IMR-90 (cell line): Measurements from ENCODE around the gene CARD10. TPM values are rescaled to one million over a fixed set of nuclear protein-coding genes. Genes with fewer than 3 reads are reported as not detected.
A peak's percentile ranks its signal among the peaks of the same experiment; 100 is the strongest.

ENCODE experiments used
- ATAC-seq: fragments of 200-7000 bp; cut with Tn5 transposase; 2 replicates; pipeline ENCODE4 v1.9.1; 2020; ENCODE audit warnings: low read depth, mild to moderate bottlenecking, moderate library complexity
- BruUV-seq: library from RNA; stranded (reverse); fragments of 400-500 nt; replicated peaks from 2 replicates; lab custom pipeline; 2021; lab: Mats Ljungman, UMichigan
- CTCF ChIA-PET: fragments of 300-600 bp; formaldehyde crosslinking; extraction: SDS; loops from one replicate; lab custom pipeline; 2021; ENCODE audit warnings: antibody characterized with exemption; lab: Yijun Ruan, JAX
- POLR2A ChIA-PET: fragments of 300-600 bp; sonication (Branson Sonifier 250); formaldehyde crosslinking; loops from one replicate; lab custom pipeline; 2022; ENCODE audit warnings: antibody characterized with exemption; ENCODE audit not compliant: unreplicated experiment; lab: Charles Lee
- DNase-seq: peaks from one replicate; pipeline ENCODE4 v3.0.0; 2013
- H2AFZ ChIP-seq: replicated peaks from 2 replicates; pipeline ENCODE3; 2013; ENCODE audit warnings: low read length, mild to moderate bottlenecking; ENCODE audit not compliant: poor library complexity
- H2AK5ac ChIP-seq: 2 replicates; pipeline ENCODE4 v1.6.1; 2013; ENCODE audit warnings: low read depth, low read length, inconsistent platforms
- H2AK9ac ChIP-seq: replicated peaks from 2 replicates; pipeline ENCODE3; 2013; ENCODE audit warnings: mild to moderate bottlenecking, low read depth, low read length, moderate library complexity; ENCODE audit not compliant: poor library complexity
- H2BK120ac ChIP-seq: 2 replicates; pipeline ENCODE4 v1.6.1; 2013; ENCODE audit warnings: low read depth, low read length, inconsistent platforms
- H2BK15ac ChIP-seq: 3 replicates; pipeline ENCODE4 v1.6.1; 2013; ENCODE audit warnings: low read depth, low read length, inconsistent platforms
- H2BK20ac ChIP-seq: 2 replicates; pipeline ENCODE4 v1.6.1; 2013; ENCODE audit warnings: low read depth, mild to moderate bottlenecking, inconsistent platforms, low read length, moderate library complexity
- H2BK5ac ChIP-seq: 2 replicates; pipeline ENCODE4 v1.6.1; 2013; ENCODE audit warnings: mild to moderate bottlenecking, low read depth, low read length, inconsistent platforms; ENCODE audit not compliant: poor library complexity, severe bottlenecking
- H3K14ac ChIP-seq: replicated peaks from 2 replicates; pipeline ENCODE4 v1.6.1; 2013; ENCODE audit warnings: low read depth, low read length, inconsistent platforms
- H3K18ac ChIP-seq: 2 replicates; pipeline ENCODE4 v1.6.1; 2013; ENCODE audit warnings: low read depth, low read length, control low read depth
- H3K23ac ChIP-seq: 2 replicates; pipeline ENCODE4 v1.6.1; 2013; ENCODE audit warnings: low read depth, low read length, inconsistent platforms
- H3K27ac ChIP-seq: 2 replicates; pipeline ENCODE4 v1.5.1; 2013; ENCODE audit warnings: mild to moderate bottlenecking, control low read depth, low read length; ENCODE audit not compliant: insufficient read depth
- H3K27me3 ChIP-seq: 2 replicates; pipeline ENCODE4 v1.6.1; 2013; ENCODE audit warnings: low read length; ENCODE audit not compliant: control insufficient read depth, insufficient read depth
- H3K36me3 ChIP-seq: 2 replicates; pipeline ENCODE4 v1.6.1; 2013; ENCODE audit warnings: low read length, mixed read lengths; ENCODE audit not compliant: control insufficient read depth, insufficient read depth
- H3K4ac ChIP-seq: 2 replicates; pipeline ENCODE4 v1.6.1; 2013; ENCODE audit warnings: low read depth, low read length, inconsistent platforms
- H3K4me1 ChIP-seq: 2 replicates; pipeline ENCODE4 v1.6.1; 2013; ENCODE audit warnings: low read length, mixed read lengths; ENCODE audit not compliant: control insufficient read depth, insufficient read depth
- H3K4me2 ChIP-seq: 2 replicates; pipeline ENCODE4 v1.6.1; 2013; ENCODE audit warnings: low read depth, mild to moderate bottlenecking, control low read depth, low read length, moderate library complexity
- H3K4me3 ChIP-seq: 2 replicates; pipeline ENCODE4 v1.5.1; 2013; ENCODE audit warnings: low read depth, mild to moderate bottlenecking, control low read depth, low read length, moderate library complexity; ENCODE audit not compliant: insufficient read depth
- H3K56ac ChIP-seq: 2 replicates; pipeline ENCODE4 v1.6.1; 2013; ENCODE audit warnings: low read length, inconsistent platforms; ENCODE audit not compliant: insufficient read depth; ENCODE audit errors: extremely low read depth
- H3K79me1 ChIP-seq, 2 experiments: 2 replicates each; pipeline ENCODE4 v1.6.1; 2013; ENCODE audit warnings: low read length in 2 of 2, inconsistent platforms in 1 of 2, low read depth in 1 of 2
- H3K9ac ChIP-seq: 2 replicates; pipeline ENCODE4 v1.6.1; 2013; ENCODE audit warnings: low read depth, low read length, control low read depth
- H3K9me1 ChIP-seq: 2 replicates; pipeline ENCODE4 v1.6.1; 2013; ENCODE audit warnings: low read length, inconsistent platforms; ENCODE audit not compliant: insufficient read depth
- H3K9me3 ChIP-seq: 2 replicates; pipeline ENCODE4 v1.6.1; 2013; ENCODE audit warnings: low read length; ENCODE audit not compliant: control insufficient read depth, insufficient read depth
- H4K20me1 ChIP-seq: 2 replicates; pipeline ENCODE4 v1.6.1; 2013; ENCODE audit warnings: low read length, inconsistent platforms; ENCODE audit not compliant: insufficient read depth
- H4K5ac ChIP-seq: 2 replicates; pipeline ENCODE4 v1.6.1; 2013; ENCODE audit warnings: mild to moderate bottlenecking, low read depth, low read length, control low read depth
- H4K8ac ChIP-seq, 2 experiments: 2 replicates each; pipeline ENCODE4 v1.6.1; 2013; ENCODE audit warnings: low read depth in 2 of 2, low read length in 2 of 2, control low read depth in 1 of 2, inconsistent platforms in 1 of 2
- H4K91ac ChIP-seq: 2 replicates; pipeline ENCODE4 v1.6.1; 2013; ENCODE audit warnings: low read depth, low read length, inconsistent platforms; ENCODE audit not compliant: insufficient read depth
- CEBPB ChIP-seq: IDR thresholded peaks from 2 replicates; pipeline ENCODE4 v1.6.1; 2012; ENCODE audit warnings: low read depth, low read length, improper control_type of control experiment
- CHD1 ChIP-seq: IDR thresholded peaks from 2 replicates; pipeline ENCODE4 v1.6.1; 2012; ENCODE audit warnings: low read depth, low read length, improper control_type of control experiment
- FOS ChIP-seq: fragments of 150-350 bp; IDR thresholded peaks from 2 replicates; pipeline ENCODE4 v1.6.1; 2016; ENCODE audit warnings: low read depth, low read length
- MAFK ChIP-seq: IDR thresholded peaks from 2 replicates; pipeline ENCODE4 v1.6.1; 2012; ENCODE audit warnings: low read depth, low read length, improper control_type of control experiment
- NFE2L2 ChIP-seq: fragments of 150-350 bp; IDR thresholded peaks from 2 replicates; pipeline ENCODE4 v1.6.1; 2016; ENCODE audit warnings: low read depth, mild to moderate bottlenecking, low read length
- POLR2A ChIP-seq: IDR thresholded peaks from 2 replicates; pipeline ENCODE4 v1.6.1; 2012; ENCODE audit warnings: mild to moderate bottlenecking, low read depth, low read length
- RFX5 ChIP-seq: IDR thresholded peaks from 2 replicates; pipeline ENCODE4 v1.8.0; 2012; ENCODE audit warnings: low read depth, mild to moderate bottlenecking, low read length, moderate library complexity
- SMC3 ChIP-seq: fragments of 150-350 bp; IDR thresholded peaks from 2 replicates; pipeline ENCODE4 v1.6.1; 2016; ENCODE audit warnings: low read depth, mild to moderate bottlenecking, antibody characterized with exemption, low read length, moderate library complexity
- WGBS, 2 experiments: methylation state at CpG; one replicate each; pipeline versions ENCODE4 v1.1.5 to v1.1.7; 2013; ENCODE audit warnings: missing lambda C conversion rate in 2 of 2; ENCODE audit not compliant: insufficient read length in 1 of 2; ENCODE audit errors: extremely low coverage in 2 of 2; 5-methylcytosine and 5-hydroxymethylcytosine counted together
- dilution Hi-C: fragments of 300-500 bp; cut with HindIII; formaldehyde crosslinking; loops from one replicate; pipeline ENCODE4 v1.14.3; 2018; ENCODE audit warnings: low sequenced_read_pairs; ENCODE audit not compliant: unreplicated experiment
- in situ Hi-C: fragments of 300-500 bp; cut with MboI; formaldehyde crosslinking; loops from 3 replicates; pipeline ENCODE4 v1.14.3; 2019; ENCODE audit warnings: low sequenced_read_pairs, inconsistent platforms, mixed read lengths
- intact Hi-C: fragments of 100-400 bp; cut with micrococcal nuclease; formaldehyde crosslinking; loops from 2 replicates; pipeline ENCODE4 v1.10.0; 2022
- polyA plus RNA-seq, 3 experiments: library from polyadenylated mRNA; depleted of rRNA; stranded (reverse); fragments of >200 nt; gene quantifications; 2 replicates each; pipeline ENCODE4 v1.2.3, GENCODE V29; 2012; ENCODE audit warnings: low replicate concordance in 1 of 3
- total RNA-seq: library from RNA; depleted of rRNA; stranded (reverse); fragments of >200 nt; gene quantifications from 2 replicates; pipeline ENCODE4 v1.2.3, GENCODE V29; 2012
- TF ChIP-seq, protein P1 (sequence below): fragments of 150-350 bp; IDR thresholded peaks from 2 replicates; pipeline ENCODE4 v1.6.1; 2016; ENCODE audit warnings: low read depth, mild to moderate bottlenecking, low read length, moderate library complexity, borderline replicate concordance
- TF ChIP-seq, protein P2 (sequence below): fragments of 150-350 bp; IDR thresholded peaks from 2 replicates; pipeline ENCODE4 v1.6.1; 2017; ENCODE audit warnings: mild to moderate bottlenecking, antibody characterized with exemption, low read length, low read depth
- TF ChIP-seq, protein P3 (sequence below): conservative IDR thresholded peaks from 2 replicates; pipeline ENCODE4 v1.5.1; 2012; ENCODE audit warnings: mild to moderate bottlenecking, low read depth, low read length, improper control_type of control experiment

Gene CARD10
- total and polyA plus RNA-seq, 2 of the 4 experiments (the other 2 are of a cell fraction) = 6.1 to 18.4 TPM

DNA sequence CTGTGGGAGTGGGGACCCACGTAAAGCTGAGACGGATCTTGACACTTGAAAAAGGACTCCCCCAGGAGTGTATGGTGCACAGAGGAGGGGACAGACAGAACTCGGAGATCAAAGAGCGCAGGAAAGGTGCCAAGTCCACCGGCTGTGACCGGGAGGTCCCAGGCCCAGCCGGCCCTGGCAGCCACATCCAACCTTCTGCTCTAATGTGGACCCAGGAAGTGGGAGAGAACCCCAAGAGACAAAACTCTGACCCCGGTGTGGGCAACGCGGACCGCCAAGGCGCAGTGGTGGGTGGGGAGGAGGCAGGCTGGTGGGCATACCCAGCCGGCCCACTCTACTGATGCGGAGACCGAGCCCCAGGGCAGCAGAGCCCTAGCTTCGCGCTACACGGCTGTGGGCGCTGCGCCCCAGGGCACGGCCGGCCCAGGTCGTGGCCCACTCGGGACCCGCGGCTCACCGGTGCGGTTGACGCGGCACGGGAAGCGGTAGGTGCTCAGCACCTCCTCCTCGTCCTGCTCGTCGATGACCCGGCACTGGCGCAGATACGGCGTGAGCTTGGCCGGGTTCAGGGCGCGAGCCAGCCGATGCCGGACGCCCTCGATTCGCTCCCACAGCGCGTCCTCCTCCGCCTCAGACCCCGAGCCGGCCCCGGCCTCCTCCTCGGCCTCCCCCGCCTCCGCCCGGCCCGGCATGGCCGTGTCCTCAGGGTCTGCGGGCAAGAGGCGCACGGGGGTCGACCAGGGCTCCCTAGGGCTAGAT lies 527 bp downstream of the CARD10 start (continued):
- TF ChIP-seq FOS (no peak), CEBPB (no peak)

DNA sequence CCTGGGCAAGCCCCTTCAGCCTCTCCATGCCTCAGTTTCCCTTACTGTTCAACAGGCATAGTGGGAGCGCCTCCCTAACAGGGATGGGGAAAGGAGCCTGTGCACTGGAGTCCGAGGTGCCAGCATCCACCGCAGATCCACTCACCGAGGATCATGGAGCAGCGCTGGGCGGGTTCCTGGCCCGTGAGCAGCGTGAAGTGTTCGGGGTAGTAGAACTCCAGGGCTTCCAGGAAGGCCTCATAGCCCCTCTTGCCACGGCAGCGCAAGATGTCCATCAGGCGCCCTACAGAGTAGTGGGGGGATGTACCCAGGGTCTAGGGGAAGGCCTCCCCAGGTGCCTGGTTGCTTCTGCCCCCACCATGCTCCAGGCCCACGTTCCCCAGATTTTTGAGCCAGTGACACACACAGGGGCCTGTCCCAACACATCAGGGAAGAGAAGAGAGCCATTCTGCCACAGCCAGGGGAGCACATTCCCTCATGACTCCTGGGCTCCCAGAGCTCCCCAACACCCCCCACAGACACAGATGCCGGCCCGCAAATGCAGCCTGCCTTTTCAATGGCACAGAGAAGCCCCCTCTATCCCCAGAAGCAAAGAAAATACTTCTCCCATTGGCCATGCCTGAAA lies 1.3 kb downstream of the CARD10 start:
- no peak overlapping the region for H3K18ac ChIP-seq
- peak overlapping the region; percentile 49; the same call in 1 of the 2 replicates for H4K5ac ChIP-seq
- 100% methylated on average over 2 of the region's 15 CpGs; no CpG with 5 or more reads in 1 of the 2 experiments for WGBS, 2 experiments
- H2AK5ac ChIP-seq = no peak overlapping the region
- H2BK120ac ChIP-seq = no peak overlapping the region
- peaks cover 6 to 20% of the 10 kb centered on the region in 2 experiments for H3K79me1 ChIP-seq
- H3K4me3 ChIP-seq = peak overlapping the region; percentile 86; the same call in 1 of the 2 replicates
- H3K9me1 ChIP-seq = 0 out of 2 replicates have a peak, but pooled peaks cover 2% of the 10 kb centered on the region
- H4K20me1 ChIP-seq = no peaks in the 10 kb centered on the region
- no peak overlapping the region for H2BK5ac ChIP-seq
- ChIA-PET CTCF (no interaction called here), POLR2A (no interaction called here)
- no peak overlapping the region for H2BK20ac ChIP-seq
- H2AFZ ChIP-seq = no peak overlapping the region
- intact Hi-C loops = loop anchor here (1.0 kb wide), 1 partner anchor 46 kb away; no protein-coding TSS in a partner anchor
- DNase-seq = no peak
- no peak overlapping the region for H3K56ac ChIP-seq
- peak overlapping the region; percentile 51 for H2AK9ac ChIP-seq
- H3K23ac ChIP-seq = no peak overlapping the region
- no peaks in the 10 kb centered on the region for H3K9me3 ChIP-seq
- peak overlapping the region; percentile 86 for H3K4me2 ChIP-seq
- H3K27ac ChIP-seq = no peak overlapping the region
- in situ Hi-C loops = no loop called here
- H2BK15ac ChIP-seq = no peak overlapping the region
- peaks cover 9% of the 10 kb centered on the region; the same call in 1 of the 2 replicates for H3K36me3 ChIP-seq
- H3K4me1 ChIP-seq = peaks cover 9% of the 10 kb centered on the region
- no peak overlapping the region for H3K14ac ChIP-seq
- no peak overlapping the region for H4K8ac ChIP-seq
- no peaks in the 10 kb centered on the region for H3K27me3 ChIP-seq
- TF ChIP-seq SMC3 (no peak), NFE2L2 (no peak), RFX5 (no peak), POLR2A (no peak), CHD1 (no peak), FOS (no peak), MAFK (no peak)
- TF ChIP-seq, protein P1, sequence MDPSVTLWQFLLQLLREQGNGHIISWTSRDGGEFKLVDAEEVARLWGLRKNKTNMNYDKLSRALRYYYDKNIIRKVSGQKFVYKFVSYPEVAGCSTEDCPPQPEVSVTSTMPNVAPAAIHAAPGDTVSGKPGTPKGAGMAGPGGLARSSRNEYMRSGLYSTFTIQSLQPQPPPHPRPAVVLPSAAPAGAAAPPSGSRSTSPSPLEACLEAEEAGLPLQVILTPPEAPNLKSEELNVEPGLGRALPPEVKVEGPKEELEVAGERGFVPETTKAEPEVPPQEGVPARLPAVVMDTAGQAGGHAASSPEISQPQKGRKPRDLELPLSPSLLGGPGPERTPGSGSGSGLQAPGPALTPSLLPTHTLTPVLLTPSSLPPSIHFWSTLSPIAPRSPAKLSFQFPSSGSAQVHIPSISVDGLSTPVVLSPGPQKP = no peak
- TF ChIP-seq, protein P2, sequence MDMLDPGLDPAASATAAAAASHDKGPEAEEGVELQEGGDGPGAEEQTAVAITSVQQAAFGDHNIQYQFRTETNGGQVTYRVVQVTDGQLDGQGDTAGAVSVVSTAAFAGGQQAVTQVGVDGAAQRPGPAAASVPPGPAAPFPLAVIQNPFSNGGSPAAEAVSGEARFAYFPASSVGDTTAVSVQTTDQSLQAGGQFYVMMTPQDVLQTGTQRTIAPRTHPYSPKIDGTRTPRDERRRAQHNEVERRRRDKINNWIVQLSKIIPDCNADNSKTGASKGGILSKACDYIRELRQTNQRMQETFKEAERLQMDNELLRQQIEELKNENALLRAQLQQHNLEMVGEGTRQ = no peak
- TF ChIP-seq, protein P3, sequence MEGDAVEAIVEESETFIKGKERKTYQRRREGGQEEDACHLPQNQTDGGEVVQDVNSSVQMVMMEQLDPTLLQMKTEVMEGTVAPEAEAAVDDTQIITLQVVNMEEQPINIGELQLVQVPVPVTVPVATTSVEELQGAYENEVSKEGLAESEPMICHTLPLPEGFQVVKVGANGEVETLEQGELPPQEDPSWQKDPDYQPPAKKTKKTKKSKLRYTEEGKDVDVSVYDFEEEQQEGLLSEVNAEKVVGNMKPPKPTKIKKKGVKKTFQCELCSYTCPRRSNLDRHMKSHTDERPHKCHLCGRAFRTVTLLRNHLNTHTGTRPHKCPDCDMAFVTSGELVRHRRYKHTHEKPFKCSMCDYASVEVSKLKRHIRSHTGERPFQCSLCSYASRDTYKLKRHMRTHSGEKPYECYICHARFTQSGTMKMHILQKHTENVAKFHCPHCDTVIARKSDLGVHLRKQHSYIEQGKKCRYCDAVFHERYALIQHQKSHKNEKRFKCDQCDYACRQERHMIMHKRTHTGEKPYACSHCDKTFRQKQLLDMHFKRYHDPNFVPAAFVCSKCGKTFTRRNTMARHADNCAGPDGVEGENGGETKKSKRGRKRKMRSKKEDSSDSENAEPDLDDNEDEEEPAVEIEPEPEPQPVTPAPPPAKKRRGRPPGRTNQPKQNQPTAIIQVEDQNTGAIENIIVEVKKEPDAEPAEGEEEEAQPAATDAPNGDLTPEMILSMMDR = no peak
- BruUV-seq = no TSS peak
- dilution Hi-C loops = no loop called here
- H3K9ac ChIP-seq = no peak overlapping the region
- no peak overlapping the region for H4K91ac ChIP-seq
- peak overlapping the region; percentile 58; the same call in 1 of the 2 replicates for H3K4ac ChIP-seq
- no peak for ATAC-seq
